ENCODE measurements around the gene NEUROG3.

Gene NEUROG3

DNA sequence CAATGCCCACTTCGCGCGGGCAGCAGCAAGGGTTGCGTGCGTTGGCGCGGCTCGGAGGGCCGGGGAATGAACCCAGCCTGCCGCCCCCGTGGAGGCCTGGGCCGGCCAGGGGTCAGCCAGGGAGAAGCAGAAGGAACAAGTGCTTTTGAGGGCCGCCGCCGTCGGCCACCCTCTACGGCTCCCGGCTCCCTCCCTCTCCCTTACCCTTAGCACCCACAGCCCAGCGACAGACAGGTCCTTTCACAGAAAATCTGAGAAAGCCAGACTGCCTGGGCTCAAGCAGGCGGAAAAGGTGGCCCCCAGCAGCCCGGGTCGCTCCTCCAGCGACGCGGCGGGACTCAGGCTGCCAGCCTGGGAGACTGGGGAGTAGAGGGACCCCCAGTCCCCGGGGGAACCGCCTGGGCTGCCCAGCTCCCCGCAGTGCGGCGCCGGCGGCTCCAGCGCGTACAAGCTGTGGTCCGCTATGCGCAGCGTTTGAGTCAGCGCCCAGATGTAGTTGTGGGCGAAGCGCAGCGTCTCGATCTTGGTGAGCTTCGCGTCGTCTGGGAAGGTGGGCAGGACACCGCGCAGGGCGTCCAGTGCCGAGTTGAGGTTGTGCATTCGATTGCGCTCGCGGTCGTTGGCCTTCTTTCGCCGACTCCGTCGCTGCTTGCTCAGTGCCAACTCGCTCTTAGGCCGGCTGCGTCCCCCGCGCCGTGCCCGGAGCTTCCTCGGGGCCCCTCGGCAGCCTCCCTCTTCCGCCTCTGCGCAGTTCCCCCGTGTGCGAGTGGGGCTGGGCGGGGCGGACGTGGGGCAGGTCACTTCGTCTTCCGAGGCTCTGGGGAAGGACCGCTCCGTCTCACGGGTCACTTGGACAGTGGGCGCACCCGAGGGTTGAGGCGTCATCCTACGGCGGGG, 815 bp downstream of the NEUROG3 start:
- no peak overlapping the region for H3K27ac ChIP-seq
- TF ChIP-seq Cebpa-rat (IDR thresholded peaks at IDR 0.05): no peak
- H3K4me2 ChIP-seq: peak overlapping the region; percentile 98
- peak overlapping the region; percentile 64 for H3K4me3 ChIP-seq
- H3K27me3 ChIP-seq: peaks cover 96% of the 10 kb centered on the region
- no peaks in the 10 kb centered on the region for H3K36me3 ChIP-seq
- H3K4me1 ChIP-seq: peaks cover 38% of the 10 kb centered on the region
- peaks cover 5% of the 10 kb centered on the region; the same call in 1 of the 2 replicates for H3K9me3 ChIP-seq
- 0 out of 2 replicates have a peak overlapping the region, but pooled peaks have one; percentile 0 for H3K9ac ChIP-seq
- peaks cover 73% of the 10 kb centered on the region for H4K20me1 ChIP-seq

DNA sequence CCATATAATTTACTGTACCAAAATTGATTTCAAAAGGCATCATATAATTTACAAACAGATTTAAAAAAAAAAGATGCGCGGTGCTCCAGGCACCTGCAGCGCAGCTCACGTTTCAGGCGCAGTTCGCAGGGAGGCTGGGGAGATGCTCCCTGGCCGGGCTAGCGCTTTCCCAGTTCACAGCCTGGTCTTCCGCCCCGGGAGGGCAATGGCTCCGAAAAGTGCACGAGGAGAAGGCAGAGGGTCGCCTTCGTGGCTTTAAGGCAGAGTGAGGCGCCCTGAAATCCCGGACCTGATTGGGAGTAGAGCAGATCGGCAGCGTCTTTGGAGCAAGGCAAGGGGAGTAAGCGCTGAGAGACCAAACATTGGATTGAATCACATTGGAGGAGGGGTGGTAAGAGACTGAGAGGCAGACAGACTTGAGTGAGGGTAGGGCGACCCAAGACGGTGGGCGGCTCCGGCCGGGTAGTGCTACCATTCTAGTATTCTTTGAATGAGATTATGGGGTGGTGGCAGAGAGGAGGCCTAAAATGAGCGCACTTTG, 1.5 kb downstream of the NEUROG3 start:
- TF ChIP-seq Cebpa-rat (IDR thresholded peaks at IDR 0.05): no peak
- H3K36me3 ChIP-seq: no peaks in the 10 kb centered on the region
- peak overlapping the region; percentile 64 for H3K4me3 ChIP-seq
- peak overlapping the region; percentile 98 for H3K4me2 ChIP-seq
- peaks cover 5% of the 10 kb centered on the region; the same call in 1 of the 2 replicates for H3K9me3 ChIP-seq
- no peak overlapping the region for H3K9ac ChIP-seq
- no peak overlapping the region for H3K27ac ChIP-seq
- H3K27me3 ChIP-seq: peaks cover 89% of the 10 kb centered on the region
- H4K20me1 ChIP-seq: peaks cover 65% of the 10 kb centered on the region
- H3K4me1 ChIP-seq: peaks cover 38% of the 10 kb centered on the region

DNA sequence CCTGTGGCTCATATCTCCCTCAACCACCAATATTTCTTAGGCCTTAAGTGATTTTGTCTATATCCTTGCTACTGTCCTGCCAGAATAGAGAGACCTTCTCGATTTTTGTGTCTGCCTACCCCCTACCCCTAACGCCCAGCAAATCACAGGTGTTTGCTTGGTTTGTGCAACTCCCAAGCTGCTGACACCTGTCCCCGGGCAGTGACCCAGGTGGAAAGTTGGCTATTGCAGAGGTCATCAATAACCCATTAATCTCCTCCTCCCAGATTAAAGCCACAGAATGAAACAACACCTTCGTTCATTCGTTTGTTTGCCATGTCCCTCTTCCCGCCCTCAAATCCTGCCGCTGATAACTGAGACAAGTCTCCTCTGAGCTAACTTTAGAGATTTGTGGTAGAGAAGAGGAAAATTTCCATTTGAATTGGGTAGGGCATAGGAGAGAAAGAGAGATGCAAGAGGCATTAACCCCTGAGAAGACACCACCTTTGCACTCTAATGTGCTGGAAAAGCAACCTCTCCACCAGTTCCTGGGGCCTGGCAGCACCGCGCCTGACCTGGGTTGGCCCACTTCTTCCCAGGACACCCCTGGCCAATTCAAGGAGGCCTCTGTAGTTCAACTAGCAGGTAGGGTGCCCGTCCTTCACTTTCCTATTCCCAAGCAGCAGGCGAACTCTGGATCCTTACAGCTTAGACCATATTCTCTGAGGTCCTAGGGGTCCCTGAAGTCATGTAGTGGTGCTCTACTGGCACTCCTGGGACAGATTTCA, 3.0 kb downstream of the NEUROG3 start:
- Histone ChIP-seq H3K4me3 (no peak overlapping the region), H3K36me3 (no peaks in the 10 kb centered on the region), H3K9ac (no peak overlapping the region), H3K4me1 (peaks cover 38% of the 10 kb centered on the region), H3K9me3 (peaks cover 5% of the 10 kb centered on the region; the same call in 1 of the 2 replicates), H3K27ac (no peak overlapping the region), H3K4me2 (no peak overlapping the region), H3K27me3 (peaks cover 75% of the 10 kb centered on the region), H4K20me1 (peaks cover 51% of the 10 kb centered on the region)
- TF ChIP-seq Cebpa-rat (IDR thresholded peaks at IDR 0.05): no peak

DNA sequence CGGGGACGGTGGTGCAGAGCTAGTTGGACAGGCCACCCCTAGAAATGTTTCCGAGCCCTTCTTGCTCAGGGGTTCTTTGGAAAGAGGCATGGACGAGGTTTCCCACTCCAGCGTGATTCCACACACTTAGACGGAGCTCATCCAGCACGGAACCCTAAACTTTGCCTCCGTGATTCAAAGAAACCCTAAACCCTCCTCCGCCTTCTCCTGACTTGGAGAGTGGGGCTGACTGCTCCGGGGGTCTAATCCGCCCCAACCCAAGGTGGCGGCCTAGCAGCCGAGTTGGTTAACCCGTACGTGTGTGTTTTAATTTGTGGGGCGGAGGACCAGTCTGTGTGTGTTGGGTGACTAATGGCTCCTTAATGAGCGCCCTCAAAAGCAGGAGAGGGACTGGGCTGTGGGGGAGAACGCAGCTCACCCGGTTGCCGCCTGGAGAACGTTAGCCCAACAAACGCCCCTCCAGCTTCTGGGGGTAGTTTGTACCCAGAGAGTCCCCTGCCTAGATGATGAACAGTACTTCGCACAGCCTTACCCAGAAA, 3.8 kb downstream of the NEUROG3 start:
- no peak for TF ChIP-seq Cebpa-rat (IDR thresholded peaks at IDR 0.05)
- Histone ChIP-seq H3K4me2 (no peak overlapping the region), H3K36me3 (no peaks in the 10 kb centered on the region), H3K27ac (no peak overlapping the region), H3K4me3 (no peak overlapping the region), H3K27me3 (peaks cover 67% of the 10 kb centered on the region), H3K9ac (no peak overlapping the region), H4K20me1 (peaks cover 43% of the 10 kb centered on the region), H3K9me3 (peaks cover 5% of the 10 kb centered on the region; the same call in 1 of the 2 replicates), H3K4me1 (peaks cover 31% of the 10 kb centered on the region)

DNA sequence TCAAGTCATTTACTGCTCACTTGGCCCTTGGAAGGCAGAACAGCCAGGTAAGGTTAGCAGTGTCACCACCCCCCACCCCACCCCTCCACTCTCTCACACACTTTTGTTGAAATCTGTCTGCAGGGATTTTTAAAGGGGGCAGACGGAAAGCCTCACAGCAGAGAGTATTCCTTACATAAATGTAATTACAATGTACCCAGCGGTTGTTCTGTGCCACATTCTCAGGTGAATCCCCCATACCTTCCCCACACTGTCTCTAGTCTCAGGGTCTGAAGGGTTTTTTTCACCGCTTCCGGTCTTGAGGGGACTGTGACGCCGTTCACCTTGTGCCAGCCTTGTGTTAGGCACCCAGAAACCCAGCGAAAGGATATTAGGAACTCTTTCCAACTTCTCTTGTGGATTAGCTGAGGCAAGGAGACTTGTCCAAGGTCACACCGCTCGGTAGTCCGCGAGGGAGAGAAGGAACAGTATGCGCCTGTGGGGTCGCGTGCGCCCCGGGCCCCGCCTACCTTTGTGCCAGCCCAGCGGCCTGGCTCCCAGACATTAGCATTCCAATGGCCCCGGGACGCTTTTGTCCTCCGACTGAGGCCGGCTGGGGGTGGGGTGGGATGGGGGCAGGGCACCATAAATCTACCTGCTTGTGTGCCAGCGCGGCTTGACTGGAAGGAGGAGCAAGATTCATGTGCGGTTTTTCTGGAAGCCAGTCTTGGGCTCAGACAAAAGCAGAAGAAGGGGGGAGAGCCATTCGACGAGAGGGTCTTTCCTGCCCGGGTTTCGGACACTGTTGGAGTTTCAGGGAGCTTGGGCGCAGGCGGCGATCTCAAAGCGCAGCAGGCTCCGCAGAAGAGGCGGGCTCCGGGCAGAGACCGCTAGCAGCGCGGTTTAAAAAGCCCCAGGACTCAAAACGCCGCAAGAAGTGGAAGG, 4.5 kb downstream of the NEUROG3 start:
- Histone ChIP-seq H4K20me1 (peaks cover 36% of the 10 kb centered on the region), H3K4me3 (no peak overlapping the region), H3K36me3 (no peaks in the 10 kb centered on the region), H3K9me3 (peaks cover 5% of the 10 kb centered on the region; the same call in 1 of the 2 replicates), H3K9ac (no peak overlapping the region), H3K4me1 (peaks cover 24% of the 10 kb centered on the region), H3K4me2 (no peak overlapping the region), H3K27me3 (peaks cover 60% of the 10 kb centered on the region), H3K27ac (no peak overlapping the region)
- TF ChIP-seq Cebpa-rat (IDR thresholded peaks at IDR 0.05): no peak

DNA sequence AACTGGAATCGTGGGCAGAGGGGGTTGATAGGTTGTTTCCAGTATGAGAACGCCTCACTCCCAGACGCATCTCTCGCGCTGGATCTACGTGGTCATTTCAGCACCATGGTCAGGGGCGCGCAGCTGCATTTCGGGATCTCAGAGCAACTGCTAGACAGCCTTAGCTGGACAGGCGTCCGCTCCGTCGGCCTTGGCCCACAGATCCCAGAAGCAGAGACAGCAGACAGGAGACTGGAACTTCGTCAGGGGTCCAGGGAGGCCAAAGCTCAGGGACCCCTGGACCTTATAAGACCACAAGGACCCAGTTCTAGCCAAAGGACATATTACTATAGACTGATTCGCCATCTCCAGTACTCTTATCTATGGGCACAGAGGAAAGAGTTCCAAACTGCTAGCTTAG, 5.3 kb downstream of the NEUROG3 start:
- Histone ChIP-seq H3K27ac (no peak overlapping the region), H3K9me3 (peaks cover 5% of the 10 kb centered on the region; the same call in 1 of the 2 replicates), H3K36me3 (no peaks in the 10 kb centered on the region), H3K9ac (no peak overlapping the region), H3K27me3 (peaks cover 52% of the 10 kb centered on the region), H3K4me1 (peaks cover 16% of the 10 kb centered on the region), H4K20me1 (peaks cover 32% of the 10 kb centered on the region), H3K4me2 (no peak overlapping the region), H3K4me3 (no peak overlapping the region)
- no peak for TF ChIP-seq Cebpa-rat (IDR thresholded peaks at IDR 0.05)

DNA sequence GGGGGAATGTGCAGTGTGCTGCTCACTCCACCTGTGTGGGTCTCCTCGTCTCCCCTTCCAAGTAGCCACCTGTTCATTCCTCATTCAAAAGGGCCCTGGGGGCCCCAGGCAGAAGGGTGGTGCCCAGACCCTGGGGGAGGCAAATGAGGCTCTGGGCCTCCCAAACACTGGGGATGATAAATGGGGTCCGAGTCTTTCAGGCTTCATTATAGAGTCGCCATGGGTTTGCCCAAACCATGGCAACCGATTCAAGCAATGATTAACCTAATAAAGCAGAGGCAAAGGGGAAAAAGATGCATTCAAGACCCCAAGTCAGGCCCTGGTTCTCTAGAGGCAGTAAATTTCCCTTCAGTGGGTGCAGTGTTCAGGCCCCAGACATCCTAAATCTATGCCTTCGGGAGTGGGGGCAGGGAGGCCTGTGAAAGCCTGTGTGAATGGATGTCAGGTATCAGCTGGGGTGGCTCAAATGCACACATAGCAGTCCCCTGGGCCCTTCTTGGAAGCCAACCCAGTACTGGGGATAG, 10.4 kb downstream of the NEUROG3 start:
- Histone ChIP-seq H3K4me2 (no peak overlapping the region), H3K4me3 (no peak overlapping the region), H3K4me1 (peaks cover 7% of the 10 kb centered on the region), H4K20me1 (no peaks in the 10 kb centered on the region), H3K27me3 (0 out of 2 replicates have a peak, but pooled peaks cover 3% of the 10 kb centered on the region), H3K9ac (no peak overlapping the region), H3K9me3 (no peaks in the 10 kb centered on the region), H3K27ac (no peak overlapping the region), H3K36me3 (no peaks in the 10 kb centered on the region)
- TF ChIP-seq Cebpa-rat (IDR thresholded peaks at IDR 0.05): no peak

DNA sequence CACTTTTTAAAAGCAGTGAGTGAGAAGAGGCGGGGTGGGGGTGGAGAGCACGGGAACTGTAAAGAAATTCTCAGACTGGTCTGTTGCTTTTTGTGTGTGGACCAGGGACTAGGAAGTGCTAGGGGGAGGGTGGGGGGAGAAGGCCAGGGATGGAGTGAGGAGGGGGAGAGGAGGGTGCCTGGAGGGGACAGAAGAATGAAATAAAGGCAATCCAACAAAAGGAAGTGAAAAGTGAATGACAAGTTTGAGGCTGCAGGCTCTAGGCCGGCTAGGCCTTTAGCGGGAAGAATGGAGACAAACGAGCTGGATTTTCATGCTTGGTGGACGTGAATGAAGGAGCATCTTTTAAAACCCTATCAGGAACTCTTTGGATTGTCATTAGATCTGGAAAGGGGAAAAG, 13.7 kb downstream of the NEUROG3 start:
- no peak for TF ChIP-seq Cebpa-rat (IDR thresholded peaks at IDR 0.05)
- peaks cover 7% of the 10 kb centered on the region for H3K4me1 ChIP-seq
- H3K4me3 ChIP-seq: no peak overlapping the region
- no peak overlapping the region for H3K9ac ChIP-seq
- no peaks in the 10 kb centered on the region for H3K9me3 ChIP-seq
- no peak overlapping the region for H3K4me2 ChIP-seq
- H3K36me3 ChIP-seq: no peaks in the 10 kb centered on the region
- H4K20me1 ChIP-seq: no peaks in the 10 kb centered on the region
- H3K27me3 ChIP-seq: 0 out of 2 replicates have a peak, but pooled peaks cover 3% of the 10 kb centered on the region
- no peak overlapping the region for H3K27ac ChIP-seq

Measured in BLaER1 (cell line).